Prostate gland (tissue), 2 donors: Measurements from ENCODE around the gene ANP32B.
"Not testable (repeated sequence)": the region's sequence is repeated elsewhere in the genome, so short reads cannot be mapped to it uniquely, and the experiment has no call there.

Experiments
- CTCF ChIP-seq, 4 experiments: fragments of 200-600 bp in 2 of 4; fragments of 450-650 bp in 2 of 4; sonication (generic) in 2 of 4; IDR thresholded peaks; 1 replicate in 3 of 4; 2 replicates in 1 of 4; pipeline ENCODE4 v1.5.1; 2016 to 2019; ENCODE audit warnings: antibody characterized with exemption in 4 of 4, mild to moderate bottlenecking in 2 of 4, moderate library complexity in 2 of 4
- POLR2A ChIP-seq: fragments of 450-650 bp; IDR thresholded peaks from one replicate; pipeline ENCODE4 v1.6.1; 2016; ENCODE audit warnings: antibody characterized with exemption, mild to moderate bottlenecking
- POLR2AphosphoS5 ChIP-seq: sonication (generic); formaldehyde crosslinking; IDR thresholded peaks from one replicate; pipeline ENCODE4 v1.6.1; 2017; ENCODE audit warnings: antibody characterized with exemption

DNA sequence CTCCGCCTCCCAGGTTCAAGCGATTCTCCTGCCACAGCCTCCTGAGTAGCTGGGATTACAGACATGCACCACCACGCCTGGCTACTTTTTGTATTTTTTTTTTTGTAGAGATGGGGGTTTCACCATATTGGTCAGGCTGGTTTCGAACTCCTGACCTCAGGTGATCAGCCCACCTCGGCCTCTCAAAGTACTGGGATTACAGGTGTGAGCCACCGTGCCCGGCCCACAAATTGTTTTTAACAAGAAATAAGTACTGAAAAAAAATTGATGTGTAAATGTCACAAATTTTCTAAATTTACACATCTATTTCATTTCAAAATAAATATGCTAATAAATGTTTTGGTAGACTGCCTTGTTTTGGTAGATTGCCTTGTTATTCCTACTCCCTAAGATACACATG, 13.5 kb downstream of the ANP32B start:
- not testable (repeated sequence) for TF ChIP-seq CTCF (IDR thresholded peaks at IDR 0.05); POLR2A; POLR2AphosphoS5
